ENCODE data around the gene MEAK7.

Gene MEAK7

GRCh38 chr16:84495506-84495905, 9.0 kb downstream of the MEAK7 start:
- DNase-seq (ENCODE audit: low read depth in 2 of 3, low spot score in 2 of 3): no peak

DNA sequence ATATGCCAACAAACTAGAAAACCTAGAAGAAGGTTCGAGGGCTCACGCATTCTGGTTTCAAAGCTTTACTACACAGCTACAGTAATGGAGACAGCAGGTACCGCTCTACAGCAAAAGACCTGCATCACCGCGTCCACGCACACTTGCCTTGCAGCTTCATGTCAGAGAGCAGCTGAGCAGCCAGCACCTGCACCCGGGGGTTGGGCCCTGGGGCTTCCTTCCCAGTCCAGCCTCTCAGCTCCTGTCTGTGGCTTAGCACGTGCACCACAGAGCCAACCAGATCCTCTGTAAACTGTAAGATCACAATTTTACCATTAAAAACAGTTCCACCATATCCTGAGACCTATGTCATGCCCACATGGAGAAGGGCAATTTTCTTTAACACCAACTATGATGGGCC, 15.3 kb downstream of the MEAK7 start:
- no peak for DNase-seq (ENCODE audit: low read depth in 2 of 3, low spot score in 2 of 3)

DNA sequence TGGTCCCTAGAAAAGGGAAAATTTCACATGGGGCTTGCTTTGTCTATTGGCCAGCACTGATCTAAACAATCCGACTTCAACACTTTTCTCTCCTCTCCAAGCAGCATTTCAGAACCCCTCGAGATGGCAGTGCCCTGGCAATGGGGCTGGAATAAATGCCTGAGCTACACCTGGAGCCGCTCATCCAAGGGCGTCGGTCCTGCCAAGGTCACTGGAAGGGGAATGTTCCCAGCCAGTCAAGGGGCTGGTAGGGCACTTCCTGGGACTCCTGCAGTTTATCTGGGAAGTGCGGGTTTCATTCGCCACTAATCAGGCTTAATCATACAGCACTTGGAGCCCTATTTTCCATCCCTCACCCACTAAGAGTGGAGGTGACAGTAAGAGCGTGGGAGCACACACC, 17.1 kb downstream of the MEAK7 start:
- no peak for DNase-seq (ENCODE audit: low read depth in 2 of 3, low spot score in 2 of 3)

DNA sequence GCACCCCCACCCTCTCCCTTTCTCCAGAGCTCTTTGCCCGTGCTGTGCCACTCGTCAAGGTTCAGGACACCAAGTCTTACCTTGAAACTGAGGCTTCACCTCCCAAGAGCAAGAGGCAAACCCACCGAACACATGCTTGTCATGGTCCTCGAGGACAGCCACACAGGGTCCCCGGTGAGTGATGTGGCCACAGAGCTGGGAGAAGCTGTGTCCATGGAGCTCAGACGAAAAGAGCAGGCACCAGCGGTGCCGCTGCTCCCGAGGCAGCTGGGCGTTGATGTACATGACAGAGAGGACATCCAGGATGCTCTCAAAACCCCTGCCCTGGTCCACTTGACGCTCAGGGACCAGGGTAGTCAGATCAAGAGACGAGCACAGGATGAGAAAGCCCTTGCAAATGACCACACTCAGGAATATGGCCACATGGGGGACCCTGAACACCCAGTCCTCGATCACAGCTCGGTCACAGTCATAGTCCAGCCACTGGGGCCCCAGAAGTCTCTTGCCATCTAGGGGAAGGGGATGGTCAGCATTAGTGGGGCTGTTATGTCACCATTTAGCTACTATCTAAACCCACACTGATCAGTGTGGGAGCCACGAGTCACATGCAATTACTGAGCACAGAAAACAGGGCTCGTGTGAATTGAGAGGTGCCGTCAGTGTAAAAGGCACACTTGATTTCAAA, 17.8 kb downstream of the MEAK7 start:
- no peak for DNase-seq (ENCODE audit: low read depth in 2 of 3, low spot score in 2 of 3)

DNA sequence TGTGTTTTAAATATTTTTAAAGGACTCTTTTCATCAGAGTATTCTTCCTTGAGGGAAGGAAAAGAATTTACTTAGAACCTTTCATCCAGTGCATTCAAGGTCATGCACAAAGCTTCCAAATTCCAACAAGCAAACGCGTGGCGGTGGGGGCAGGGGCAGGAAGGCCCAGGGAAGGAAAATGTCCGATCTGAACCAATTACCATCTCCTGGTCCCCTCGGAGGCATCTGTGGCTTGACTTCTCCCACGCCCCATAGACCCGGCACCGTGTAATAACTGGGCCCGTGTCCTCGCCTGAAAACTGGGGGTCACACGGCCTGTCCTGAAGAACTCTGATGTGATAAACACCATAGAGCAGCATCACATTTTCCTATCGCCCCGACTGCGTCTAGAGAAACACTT, 18.3 kb downstream of the MEAK7 start:
- DNase-seq (ENCODE audit: low read depth in 2 of 3, low spot score in 2 of 3): no peak

DNA sequence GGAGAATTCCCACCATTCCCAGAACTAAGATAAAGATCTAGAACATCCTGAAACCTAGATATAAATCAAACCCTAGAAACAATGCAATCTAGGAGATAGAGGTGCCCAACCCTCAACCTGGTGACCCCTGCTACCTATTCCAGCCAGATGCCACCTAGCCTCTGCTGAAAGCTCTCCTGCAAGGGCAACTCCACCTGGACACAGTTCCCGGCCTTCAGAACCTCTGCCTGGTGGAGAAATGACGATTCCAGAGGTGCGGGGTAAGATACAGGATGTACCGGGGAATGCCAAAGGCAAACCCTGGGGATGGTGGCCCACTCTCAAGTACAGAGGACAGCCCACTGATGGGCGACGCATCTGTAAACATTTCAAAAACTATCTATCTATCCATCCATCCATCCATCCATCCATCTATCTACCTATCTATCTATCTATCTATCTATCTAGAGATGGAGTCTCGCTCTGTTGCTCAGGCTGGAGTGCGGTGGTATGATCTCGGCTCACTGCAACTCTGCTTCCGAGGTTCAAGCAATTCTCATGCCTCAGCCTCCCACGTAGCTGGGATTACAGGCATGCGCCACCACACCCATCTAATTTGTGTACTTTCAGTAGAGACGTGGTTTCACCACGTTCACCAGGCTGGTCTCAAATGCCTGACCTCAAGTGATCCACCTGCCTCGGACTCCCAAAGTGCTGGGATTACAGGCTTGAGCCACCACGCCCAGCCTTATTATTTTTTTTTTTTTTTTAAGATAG, 19.0 kb downstream of the MEAK7 start:
- no peak for DNase-seq (ENCODE audit: low read depth in 2 of 3, low spot score in 2 of 3)

GRCh38 chr16:84484579-84485254, 19.7 kb downstream of the MEAK7 start:
- DNase-seq (ENCODE audit: low read depth in 2 of 3, low spot score in 2 of 3): no peak

- DNase-seq (ENCODE audit: low read depth in 2 of 3, low spot score in 2 of 3): no peak
These were observed 20.4 kb downstream of the MEAK7 start for GRCh38 chr16:84483882-84484565.

DNA sequence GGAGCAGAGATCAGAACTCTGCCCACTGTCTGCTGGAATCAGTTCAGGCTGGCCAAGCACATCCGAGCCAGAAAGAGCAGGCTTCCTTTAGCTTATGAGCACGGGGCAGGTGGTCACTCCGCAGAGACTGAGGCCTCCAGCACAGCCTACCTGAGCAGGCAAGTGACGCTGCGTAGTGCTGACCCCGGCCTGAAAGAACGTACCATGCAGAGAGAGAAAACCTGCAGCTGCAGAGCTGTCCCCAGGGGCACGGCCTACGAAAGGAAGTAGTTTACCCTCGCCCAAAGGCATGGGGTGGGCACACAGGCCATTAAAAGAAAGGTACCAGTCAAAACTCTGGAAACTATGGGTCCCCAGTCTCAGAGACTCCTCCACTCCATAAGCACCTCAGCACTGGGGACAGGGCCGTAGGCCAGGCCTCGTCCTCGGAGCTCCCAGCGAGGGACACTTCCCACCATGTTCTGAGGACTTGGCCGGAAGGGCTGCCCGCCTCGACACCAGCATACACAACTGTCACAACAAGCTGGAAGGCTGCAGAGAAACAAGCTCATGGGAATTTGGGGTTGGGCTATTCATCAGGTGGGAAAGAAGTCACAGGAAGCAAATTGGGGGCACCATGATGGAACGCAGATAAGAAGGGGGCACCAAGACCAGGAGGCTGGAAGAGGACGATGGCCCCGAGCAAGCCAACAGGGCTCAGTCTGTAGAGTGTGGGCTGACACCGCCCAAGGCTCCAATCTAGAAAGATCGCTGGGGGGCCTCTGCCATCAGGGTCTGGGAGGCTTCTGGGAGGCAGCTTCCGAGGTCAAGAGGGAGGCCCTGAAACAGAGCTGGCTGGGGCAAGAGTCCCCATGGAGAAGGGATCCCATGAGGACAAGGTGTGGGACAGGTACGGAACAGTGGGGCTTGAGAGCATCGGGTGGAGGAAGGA, 21.2 kb downstream of the MEAK7 start:
- no peak for DNase-seq (ENCODE audit: low read depth in 2 of 3, low spot score in 2 of 3)

GRCh38 chr16:84482001-84482891, 22.2 kb downstream of the MEAK7 start:
- DNase-seq (ENCODE audit: low read depth in 2 of 3, low spot score in 2 of 3): no peak

DNA sequence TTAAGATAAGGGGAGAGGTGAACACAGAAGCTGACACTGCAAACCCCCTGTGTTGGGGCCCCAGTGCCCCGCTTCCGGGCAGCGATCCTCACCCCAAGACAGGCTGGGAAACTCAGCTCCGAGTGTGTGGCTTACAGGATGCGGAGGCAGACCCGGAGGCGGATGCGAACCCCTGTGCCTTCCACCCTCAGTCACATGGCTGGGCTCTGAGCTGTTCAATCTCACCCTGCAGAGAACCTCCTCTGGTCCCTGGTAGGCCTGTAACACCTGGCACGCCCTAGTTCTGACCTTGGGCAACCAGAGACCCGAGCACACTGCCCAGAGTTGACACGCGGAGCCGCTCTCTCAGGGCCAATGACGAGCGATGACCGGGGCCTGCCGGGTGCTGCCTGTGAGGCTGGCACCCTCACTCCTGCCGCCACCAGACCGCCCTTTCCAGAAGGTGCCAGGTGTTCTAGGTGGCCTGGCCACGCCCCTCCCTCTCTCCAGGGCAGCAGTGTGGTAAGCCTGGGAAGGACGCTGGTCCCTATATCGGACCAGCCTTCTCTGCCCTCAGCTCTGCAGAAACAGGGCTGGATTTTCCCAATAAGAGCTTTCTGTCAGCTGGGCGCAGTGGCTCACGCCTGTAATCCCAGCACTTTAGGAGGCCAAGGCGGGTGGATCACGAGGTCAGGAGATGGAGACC, 23.3 kb downstream of the MEAK7 start:
- no peak for DNase-seq (ENCODE audit: low read depth in 2 of 3, low spot score in 2 of 3)

- DNase-seq (ENCODE audit: low read depth in 2 of 3, low spot score in 2 of 3): no peak
These were observed 24.6 kb downstream of the MEAK7 start for GRCh38 chr16:84479716-84480450.

DNA sequence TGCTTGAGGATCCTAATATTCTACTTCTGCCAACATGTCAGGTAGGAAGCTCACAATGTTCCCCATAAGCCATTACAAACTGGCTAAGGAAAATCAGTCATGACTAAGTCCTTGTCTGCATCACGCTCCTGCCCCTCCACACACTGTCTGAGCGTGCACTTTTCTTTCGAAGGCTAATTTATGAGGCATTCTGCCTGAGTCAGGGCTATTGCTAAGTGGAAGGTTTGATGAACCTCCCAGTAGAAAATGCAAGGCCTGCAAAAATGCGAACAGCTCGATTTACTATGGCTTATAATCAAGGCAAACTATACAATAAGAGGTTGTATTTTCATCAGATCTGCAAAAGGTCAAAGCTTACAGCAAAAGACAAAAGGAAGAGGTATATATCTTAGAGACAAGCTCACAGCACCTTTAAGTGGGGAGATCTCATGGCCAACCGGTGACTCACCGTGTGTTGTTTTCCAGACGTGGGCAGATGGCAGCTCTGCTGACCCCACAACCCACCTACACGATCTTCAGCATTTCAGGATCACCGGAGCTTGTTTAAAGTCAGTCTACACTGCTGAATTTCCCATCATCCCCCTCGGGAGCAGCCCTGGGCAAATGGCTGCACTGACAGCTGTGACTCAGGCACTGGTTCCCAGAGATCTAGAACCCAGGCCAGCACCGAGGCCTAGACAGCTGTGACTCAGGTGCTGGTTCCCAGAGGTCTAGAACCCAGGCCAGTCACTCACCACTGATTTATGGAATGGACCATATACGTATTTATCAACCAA, 26.1 kb downstream of the MEAK7 start:
- no peak for DNase-seq (ENCODE audit: low read depth in 2 of 3, low spot score in 2 of 3)

- DNase-seq (ENCODE audit: low read depth in 2 of 3, low spot score in 2 of 3): no peak
These were observed 26.8 kb downstream of the MEAK7 start for GRCh38 chr16:84477661-84478060.

- DNase-seq (ENCODE audit: low read depth in 2 of 3, low spot score in 2 of 3): no peak
These were observed 28.1 kb downstream of the MEAK7 start for GRCh38 chr16:84476401-84476800.

DNA sequence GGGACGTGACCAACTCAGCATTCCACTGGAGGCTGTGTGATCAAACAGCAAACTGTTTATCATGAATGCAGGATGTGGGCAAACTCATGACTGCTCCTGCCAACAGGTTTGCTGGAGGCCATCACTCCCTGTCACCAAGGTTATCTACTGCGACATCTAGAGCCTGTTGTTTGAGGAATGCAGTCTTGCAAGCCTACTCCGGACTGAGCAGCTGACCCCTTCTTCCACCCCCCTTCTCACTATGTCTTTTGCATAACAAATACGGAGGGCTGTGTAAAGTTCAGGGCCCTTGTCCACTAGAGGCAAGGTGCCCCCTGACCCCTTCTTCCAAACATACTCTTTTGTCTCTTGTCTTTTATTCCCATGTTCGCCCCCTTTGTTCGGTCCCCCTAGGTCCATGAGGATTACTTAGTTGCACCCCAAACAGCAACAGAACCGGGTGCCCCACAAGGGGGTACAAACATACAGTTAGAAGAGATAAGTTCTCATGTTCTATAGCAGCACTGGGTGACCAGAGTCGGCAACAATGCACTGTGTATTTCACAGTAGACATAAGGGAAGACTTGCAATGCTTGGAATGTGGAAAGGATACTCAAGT, 28.7 kb downstream of the MEAK7 start:
- no peak for DNase-seq (ENCODE audit: low read depth in 2 of 3, low spot score in 2 of 3)

- no peak for DNase-seq (ENCODE audit: low read depth in 2 of 3, low spot score in 2 of 3)
These were observed 32.5 kb downstream of the MEAK7 start for GRCh38 chr16:84471966-84472365.
